ENCODE results near the gene CA9. TPM values are rescaled to one million over a fixed set of nuclear protein-coding genes. Genes with fewer than 3 reads are reported as not detected.
"Not testable (repeated sequence)": the region's sequence is repeated elsewhere in the genome, so short reads cannot be mapped to it uniquely, and the experiment has no call there.

Gene CA9
- 0.76 TPM for polyA plus RNA-seq (2013, experiment 1 of 4)
- polyA plus RNA-seq (2013, experiment 2 of 4) = 0.84 TPM
- 0.53 TPM for polyA plus RNA-seq (2013, experiment 3 of 4)
- polyA plus RNA-seq (2013, experiment 4 of 4) = 0.69 TPM

DNA sequence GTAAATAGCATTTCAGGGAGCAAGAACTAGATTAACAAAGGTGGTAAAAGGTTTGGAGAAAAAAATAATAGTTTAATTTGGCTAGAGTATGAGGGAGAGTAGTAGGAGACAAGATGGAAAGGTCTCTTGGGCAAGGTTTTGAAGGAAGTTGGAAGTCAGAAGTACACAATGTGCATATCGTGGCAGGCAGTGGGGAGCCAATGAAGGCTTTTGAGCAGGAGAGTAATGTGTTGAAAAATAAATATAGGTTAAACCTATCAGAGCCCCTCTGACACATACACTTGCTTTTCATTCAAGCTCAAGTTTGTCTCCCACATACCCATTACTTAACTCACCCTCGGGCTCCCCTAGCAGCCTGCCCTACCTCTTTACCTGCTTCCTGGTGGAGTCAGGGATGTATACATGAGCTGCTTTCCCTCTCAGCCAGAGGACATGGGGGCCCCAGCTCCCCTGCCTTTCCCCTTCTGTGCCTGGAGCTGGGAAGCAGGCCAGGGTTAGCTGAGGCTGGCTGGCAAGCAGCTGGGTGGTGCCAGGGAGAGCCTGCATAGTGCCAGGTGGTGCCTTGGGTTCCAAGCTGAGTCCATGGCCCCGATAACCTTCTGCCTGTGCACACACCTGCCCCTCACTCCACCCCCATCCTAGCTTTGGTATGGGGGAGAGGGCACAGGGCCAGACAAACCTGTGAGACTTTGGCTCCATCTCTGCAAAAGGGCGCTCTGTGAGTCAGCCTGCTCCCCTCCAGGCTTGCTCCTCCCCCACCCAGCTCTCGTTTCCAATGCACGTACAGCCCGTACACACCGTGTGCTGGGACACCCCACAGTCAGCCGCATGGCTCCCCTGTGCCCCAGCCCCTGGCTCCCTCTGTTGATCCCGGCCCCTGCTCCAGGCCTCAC lies at the start of gene CA9:
TSS of gene CA9 (plus strand) at position 797 of the 893 bp plus-strand sequence. CDS start at position 829, 32 bp downstream.
- H3K27me3 ChIP-seq (ENCODE audit: control insufficient read depth, insufficient read depth, low read length, poor library complexity, severe bottlenecking) = no peaks in the 10 kb centered on the region
- no peaks in the 10 kb centered on the region for H3K36me3 ChIP-seq (ENCODE audit: control insufficient read depth, insufficient read depth, low read length)
- no peaks in the 10 kb centered on the region for H3K4me1 ChIP-seq (ENCODE audit: control insufficient read depth, insufficient read depth, low read length)
- no peaks in the 10 kb centered on the region for H3K9me3 ChIP-seq (ENCODE audit: control insufficient read depth, low read length)
- no peak within 1 kb of the TSS for H3K4me3 ChIP-seq (ENCODE audit: insufficient read depth, low read depth, low read length)
- 87 to 92% methylated on average over 10 of the region's 10 CpGs for WGBS, 2 experiments
- H3K27ac ChIP-seq (ENCODE audit: insufficient read depth, low read depth, low read length, poor library complexity, severe bottlenecking) = no peak within 1 kb of the TSS

DNA sequence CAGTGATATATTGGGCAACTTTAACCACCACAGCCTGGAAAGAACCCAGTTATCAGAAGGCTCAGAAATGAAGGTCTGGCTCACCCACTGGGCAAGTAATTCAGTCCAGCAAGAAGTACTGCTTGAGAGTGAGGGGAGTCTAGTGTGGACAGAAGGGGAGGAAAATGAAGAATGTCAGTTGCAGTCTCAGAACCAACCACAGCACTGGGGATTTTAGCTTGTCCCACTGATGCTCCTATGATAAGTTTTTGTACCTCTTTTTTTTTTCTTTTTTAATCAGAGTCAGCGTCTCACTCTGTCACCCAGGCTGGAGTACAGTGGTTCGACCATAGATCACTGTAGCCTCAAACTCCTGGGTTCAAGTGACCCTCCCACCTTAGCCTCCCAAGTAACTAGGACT lies 46.2 kb upstream of the CA9 start:
- H3K4me1 ChIP-seq (ENCODE audit: control insufficient read depth, insufficient read depth, low read length) = no peaks in the 10 kb centered on the region
- H3K27ac ChIP-seq (ENCODE audit: insufficient read depth, low read depth, low read length, poor library complexity, severe bottlenecking) = no peak overlapping the region
- no peaks in the 10 kb centered on the region for H3K36me3 ChIP-seq (ENCODE audit: control insufficient read depth, insufficient read depth, low read length)
- H3K9me3 ChIP-seq (ENCODE audit: control insufficient read depth, low read length) = no peaks in the 10 kb centered on the region
- no peaks in the 10 kb centered on the region for H3K27me3 ChIP-seq (ENCODE audit: control insufficient read depth, insufficient read depth, low read length, poor library complexity, severe bottlenecking)
- whole genome bisulfite sequencing, 2 experiments = 90 to 95% methylated on average over 2 of the region's 2 CpGs
- H3K4me3 ChIP-seq (ENCODE audit: insufficient read depth, low read depth, low read length) = no peak overlapping the region

DNA sequence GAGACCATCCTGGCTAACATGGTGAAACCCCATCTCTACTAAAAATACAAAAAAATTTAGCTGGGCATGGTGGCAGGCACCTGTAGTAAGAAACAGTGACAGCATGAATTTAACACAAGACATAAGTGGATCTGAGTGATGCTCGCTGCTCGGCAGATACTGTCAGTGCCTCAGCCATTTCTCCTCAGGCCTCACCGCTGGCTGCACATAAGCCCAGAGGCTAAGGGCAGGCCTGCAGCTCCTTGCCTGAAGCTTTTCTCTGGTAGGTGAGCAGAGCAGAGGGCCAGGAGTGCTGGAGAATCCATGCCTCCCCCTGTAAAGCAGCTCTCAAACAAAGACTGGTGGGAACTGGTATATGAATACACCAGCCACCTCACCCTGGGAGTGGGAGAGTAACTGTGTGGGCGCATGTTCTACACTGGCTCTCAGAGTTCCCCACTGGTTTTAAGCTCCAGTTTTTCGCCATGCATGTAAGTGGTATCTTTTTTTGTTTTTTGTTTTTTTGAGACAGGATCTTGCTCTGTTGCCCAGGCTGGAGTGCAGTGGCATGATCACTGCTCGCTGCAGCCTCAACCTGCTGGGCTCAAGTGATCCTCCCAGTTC lies 45.2 kb upstream of the CA9 start:
- WGBS, 2 experiments = 92 to 96% methylated on average over 6 of the region's 6 CpGs
- Histone ChIP-seq H3K4me3 (ENCODE audit: insufficient read depth, low read depth, low read length) (no peak overlapping the region), H3K27me3 (ENCODE audit: control insufficient read depth, insufficient read depth, low read length, poor library complexity, severe bottlenecking) (no peaks in the 10 kb centered on the region), H3K4me1 (ENCODE audit: control insufficient read depth, insufficient read depth, low read length) (no peaks in the 10 kb centered on the region), H3K36me3 (ENCODE audit: control insufficient read depth, insufficient read depth, low read length) (no peaks in the 10 kb centered on the region), H3K9me3 (ENCODE audit: control insufficient read depth, low read length) (no peaks in the 10 kb centered on the region), H3K27ac (ENCODE audit: insufficient read depth, low read depth, low read length, poor library complexity, severe bottlenecking) (no peak overlapping the region)

DNA sequence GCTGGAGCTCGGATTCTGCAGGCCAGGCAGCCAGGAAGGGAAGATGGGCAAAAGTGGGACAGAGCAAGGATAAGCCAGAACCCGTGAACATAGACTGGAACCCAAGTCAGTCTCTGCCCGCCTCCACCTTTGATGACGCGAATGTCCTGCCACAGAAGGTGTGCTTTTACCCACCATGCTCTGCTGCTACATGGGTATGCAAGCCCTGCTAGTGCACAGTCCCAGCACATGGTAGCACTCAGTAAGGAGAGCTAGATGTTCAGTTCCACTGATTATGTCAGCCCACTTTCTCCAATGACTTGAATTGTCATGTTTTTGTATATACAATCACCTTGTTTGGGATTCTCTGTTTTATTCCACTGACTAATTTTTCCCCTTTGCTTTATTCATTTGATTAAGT lies 44.1 kb upstream of the CA9 start:
- 91 to 93% methylated on average over 5 of the region's 5 CpGs for WGBS, 2 experiments
- Histone ChIP-seq H3K36me3 (ENCODE audit: control insufficient read depth, insufficient read depth, low read length) (no peaks in the 10 kb centered on the region), H3K27me3 (ENCODE audit: control insufficient read depth, insufficient read depth, low read length, poor library complexity, severe bottlenecking) (no peaks in the 10 kb centered on the region), H3K4me1 (ENCODE audit: control insufficient read depth, insufficient read depth, low read length) (no peaks in the 10 kb centered on the region), H3K9me3 (ENCODE audit: control insufficient read depth, low read length) (no peaks in the 10 kb centered on the region), H3K4me3 (ENCODE audit: insufficient read depth, low read depth, low read length) (no peak overlapping the region), H3K27ac (ENCODE audit: insufficient read depth, low read depth, low read length, poor library complexity, severe bottlenecking) (no peak overlapping the region)

DNA sequence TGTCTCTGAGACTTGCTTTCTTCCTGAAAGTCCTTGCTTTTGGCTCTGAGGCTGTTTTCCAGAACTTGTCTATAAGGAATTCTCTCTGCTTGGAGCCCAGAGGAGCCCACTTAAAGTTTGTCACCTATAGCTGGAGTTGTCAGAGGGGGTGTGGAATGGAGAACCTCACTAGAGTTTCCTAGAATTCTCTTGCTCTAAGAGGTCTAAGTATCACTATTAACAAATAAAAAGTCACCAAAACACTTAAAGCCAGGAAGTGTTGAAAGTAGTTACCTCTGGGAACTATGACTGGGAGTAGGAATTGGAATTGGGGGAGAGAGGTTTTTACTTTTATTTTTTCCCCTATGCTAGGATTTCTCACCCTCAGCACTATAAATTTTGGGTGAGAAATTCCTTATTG lies 38.0 kb upstream of the CA9 start:
- Histone ChIP-seq H3K9me3 (ENCODE audit: control insufficient read depth, low read length) (no peaks in the 10 kb centered on the region), H3K27me3 (ENCODE audit: control insufficient read depth, insufficient read depth, low read length, poor library complexity, severe bottlenecking) (no peaks in the 10 kb centered on the region), H3K36me3 (ENCODE audit: control insufficient read depth, insufficient read depth, low read length) (no peaks in the 10 kb centered on the region), H3K4me1 (ENCODE audit: control insufficient read depth, insufficient read depth, low read length) (no peaks in the 10 kb centered on the region), H3K27ac (ENCODE audit: insufficient read depth, low read depth, low read length, poor library complexity, severe bottlenecking) (no peak overlapping the region), H3K4me3 (ENCODE audit: insufficient read depth, low read depth, low read length) (no peak overlapping the region)

DNA sequence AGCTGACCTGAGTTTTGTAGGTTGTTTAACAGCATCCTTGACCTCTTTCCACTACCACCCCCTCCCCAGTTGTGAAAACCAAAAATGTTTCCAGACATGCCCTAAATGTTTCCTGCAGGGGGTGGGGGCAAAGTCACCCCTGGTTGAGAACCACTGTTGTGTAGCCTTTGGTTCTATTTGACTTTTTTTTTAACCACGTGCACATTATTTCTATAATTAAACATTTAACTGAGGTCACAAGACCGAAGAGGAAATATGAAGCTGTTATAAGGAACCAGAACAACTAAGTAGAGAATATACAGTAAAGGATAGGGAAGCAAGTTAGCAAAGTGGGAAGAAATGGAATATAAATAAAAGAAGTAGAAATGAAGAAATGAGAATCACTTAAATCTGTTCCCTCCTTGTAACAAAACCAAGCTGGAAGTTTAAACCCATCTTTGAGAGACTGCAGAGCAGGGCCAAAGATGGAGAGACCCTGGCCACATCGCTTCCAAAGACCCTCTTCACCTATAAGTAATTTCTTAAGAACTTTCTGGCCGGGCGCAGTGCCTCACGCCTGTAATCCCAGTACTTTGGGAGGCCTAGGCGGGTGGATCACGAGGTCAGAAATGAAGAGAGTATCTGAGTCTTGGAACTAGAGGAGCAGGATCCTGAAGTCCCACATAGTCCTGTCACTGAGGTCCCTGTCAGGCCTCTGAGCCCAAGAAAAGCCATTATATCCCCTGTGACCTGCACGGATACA lies 37.4 kb upstream of the CA9 start:
- H3K27me3 ChIP-seq (ENCODE audit: control insufficient read depth, insufficient read depth, low read length, poor library complexity, severe bottlenecking) = no peaks in the 10 kb centered on the region
- 93 to 94% methylated on average over 7 to 9 of the region's 9 CpGs for WGBS, 2 experiments
- no peaks in the 10 kb centered on the region for H3K9me3 ChIP-seq (ENCODE audit: control insufficient read depth, low read length)
- H3K27ac ChIP-seq (ENCODE audit: insufficient read depth, low read depth, low read length, poor library complexity, severe bottlenecking) = no peak overlapping the region
- no peaks in the 10 kb centered on the region for H3K4me1 ChIP-seq (ENCODE audit: control insufficient read depth, insufficient read depth, low read length)
- no peak overlapping the region for H3K4me3 ChIP-seq (ENCODE audit: insufficient read depth, low read depth, low read length)
- H3K36me3 ChIP-seq (ENCODE audit: control insufficient read depth, insufficient read depth, low read length) = no peaks in the 10 kb centered on the region

DNA sequence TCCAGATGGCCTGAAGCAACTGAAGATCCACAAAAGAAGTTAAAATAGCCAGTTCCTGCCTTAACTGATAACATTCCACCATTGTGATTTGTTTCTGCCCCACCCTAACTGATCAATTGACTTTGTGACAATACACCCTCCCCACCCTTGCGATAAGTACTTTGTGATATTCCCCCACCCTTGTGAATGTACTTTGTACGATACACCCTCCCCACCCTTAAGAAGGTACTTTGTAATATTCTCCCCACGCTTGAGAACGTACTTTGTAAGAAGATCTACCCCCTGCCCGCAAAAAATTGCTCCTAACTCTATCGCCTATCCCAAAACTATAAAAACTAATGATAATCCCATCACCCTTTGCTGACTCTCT lies 36.9 kb upstream of the CA9 start:
- not testable (repeated sequence) for H3K27ac ChIP-seq (ENCODE audit: insufficient read depth, low read depth, low read length, poor library complexity, severe bottlenecking); H3K4me3 ChIP-seq (ENCODE audit: insufficient read depth, low read depth, low read length); H3K36me3 ChIP-seq (ENCODE audit: control insufficient read depth, insufficient read depth, low read length); H3K9me3 ChIP-seq (ENCODE audit: control insufficient read depth, low read length); H3K27me3 ChIP-seq (ENCODE audit: control insufficient read depth, insufficient read depth, low read length, poor library complexity, severe bottlenecking); H3K4me1 ChIP-seq (ENCODE audit: control insufficient read depth, insufficient read depth, low read length)
- WGBS, 2 experiments = 94% methylated on average over 6 of the region's 6 CpGs

DNA sequence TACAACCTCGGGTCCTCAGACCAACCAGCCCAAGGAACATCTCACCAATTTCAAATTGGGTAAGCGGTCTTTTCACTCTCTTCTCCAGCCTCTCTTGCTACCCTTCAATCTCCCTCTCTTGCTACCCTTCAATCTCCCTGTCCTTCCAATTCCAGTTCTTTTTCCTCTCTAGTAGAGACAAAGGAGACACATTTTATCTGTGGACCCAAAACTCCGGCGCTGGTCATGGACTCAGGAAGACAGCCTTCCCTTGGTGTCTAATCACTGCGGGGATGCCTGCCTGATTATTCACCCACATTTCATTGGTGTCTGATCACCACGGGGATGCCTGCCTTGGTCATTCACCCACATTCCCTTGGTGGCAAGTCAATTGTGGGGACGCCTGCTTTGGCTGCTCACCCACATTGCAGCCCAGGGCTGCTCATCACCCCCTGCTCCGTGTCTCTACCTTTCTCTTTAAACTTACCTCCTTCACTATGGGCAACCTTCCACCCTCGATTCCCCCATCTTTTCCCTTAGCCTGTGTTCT lies 36.2 kb upstream of the CA9 start:
- WGBS, 2 experiments = 93 to 94% methylated on average over 9 of the region's 9 CpGs
- H3K27ac ChIP-seq (ENCODE audit: insufficient read depth, low read depth, low read length, poor library complexity, severe bottlenecking); H3K27me3 ChIP-seq (ENCODE audit: control insufficient read depth, insufficient read depth, low read length, poor library complexity, severe bottlenecking); H3K4me1 ChIP-seq (ENCODE audit: control insufficient read depth, insufficient read depth, low read length); H3K9me3 ChIP-seq (ENCODE audit: control insufficient read depth, low read length); H3K36me3 ChIP-seq (ENCODE audit: control insufficient read depth, insufficient read depth, low read length); H3K4me3 ChIP-seq (ENCODE audit: insufficient read depth, low read depth, low read length): not testable (repeated sequence)

DNA sequence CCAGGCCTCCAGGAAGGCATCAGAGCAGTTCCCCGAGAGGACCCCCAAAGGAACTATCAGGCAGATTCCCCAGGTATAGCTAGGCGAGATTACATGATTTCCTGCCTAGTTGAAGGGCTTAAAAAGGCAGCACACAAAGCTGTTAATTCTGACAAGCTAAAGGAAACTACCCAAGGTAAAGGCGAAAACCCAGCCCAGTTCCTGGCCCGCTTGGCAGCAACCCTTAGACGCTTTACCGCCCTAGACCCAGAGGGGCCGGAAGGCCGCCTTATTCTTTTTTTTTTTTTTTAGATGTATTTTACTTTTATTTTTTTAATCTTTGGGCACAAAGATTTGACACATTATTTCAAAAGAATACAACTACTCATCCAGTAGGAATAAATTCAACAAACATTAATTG lies 35.0 kb upstream of the CA9 start:
- not testable (repeated sequence) for H3K9me3 ChIP-seq (ENCODE audit: control insufficient read depth, low read length); H3K4me1 ChIP-seq (ENCODE audit: control insufficient read depth, insufficient read depth, low read length); H3K27me3 ChIP-seq (ENCODE audit: control insufficient read depth, insufficient read depth, low read length, poor library complexity, severe bottlenecking); H3K4me3 ChIP-seq (ENCODE audit: insufficient read depth, low read depth, low read length); H3K27ac ChIP-seq (ENCODE audit: insufficient read depth, low read depth, low read length, poor library complexity, severe bottlenecking); H3K36me3 ChIP-seq (ENCODE audit: control insufficient read depth, insufficient read depth, low read length)
- 79 to 81% methylated on average over 5 to 7 of the region's 8 CpGs for WGBS, 2 experiments

DNA sequence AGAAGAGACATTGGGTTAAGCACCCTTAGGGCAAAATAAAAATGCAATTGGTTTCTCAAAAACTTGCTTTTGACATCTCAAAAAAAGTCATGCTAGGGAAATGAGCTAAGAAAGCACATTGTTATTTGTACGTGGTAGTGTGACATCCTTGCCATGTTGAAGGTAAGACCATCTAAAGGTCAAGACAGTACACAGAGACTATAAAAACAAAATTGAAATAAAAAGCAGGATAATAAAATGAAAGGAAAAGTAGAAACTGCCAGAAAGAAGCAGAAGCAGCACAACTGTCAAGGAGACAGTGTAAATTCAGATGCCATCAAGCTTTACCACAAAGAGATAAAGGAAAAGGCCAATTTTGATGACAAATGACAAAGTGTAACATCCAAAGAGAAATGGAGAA lies 34.5 kb upstream of the CA9 start:
- H3K27me3 ChIP-seq (ENCODE audit: control insufficient read depth, insufficient read depth, low read length, poor library complexity, severe bottlenecking); H3K9me3 ChIP-seq (ENCODE audit: control insufficient read depth, low read length); H3K36me3 ChIP-seq (ENCODE audit: control insufficient read depth, insufficient read depth, low read length); H3K4me3 ChIP-seq (ENCODE audit: insufficient read depth, low read depth, low read length); H3K4me1 ChIP-seq (ENCODE audit: control insufficient read depth, insufficient read depth, low read length); H3K27ac ChIP-seq (ENCODE audit: insufficient read depth, low read depth, low read length, poor library complexity, severe bottlenecking): not testable (repeated sequence)
- 100% methylated on average over 1 of the region's 1 CpG for WGBS, 2 experiments
